ENCODE results near the gene MAN1A2. TPM values are rescaled to one million over a fixed set of nuclear protein-coding genes. Genes with fewer than 3 reads are reported as not detected.
"Not testable (repeated sequence)": the region's sequence is repeated elsewhere in the genome, so short reads cannot be mapped to it uniquely, and the experiment has no call there.

MAN1A2 gene
- polyA plus RNA-seq, 3 donors = 4.0 to 10.5 (median 7.2) TPM

GRCh38 chr1:117321680-117322609 is 45.3 kb upstream of the MAN1A2 start:
- WGBS (ENCODE audit: insufficient coverage) = 90% methylated on average over 2 of the region's 5 CpGs
- no peak overlapping the region for H3K4me3 Mint-ChIP-seq
- intact Hi-C loops (cut with micrococcal nuclease) = no loop called here

GRCh38 chr1:117324357-117324756 is 42.9 kb upstream of the MAN1A2 start:
- no peak for DNase-seq
- Histone ChIP-seq H3K9me3 (replicated peaks in 1 of 2; ENCODE audit: control insufficient read depth in 1 of 2, insufficient read depth in 1 of 2, low read length in 2 of 2) (no peaks in the 10 kb centered on the region), H3K4me1 (ENCODE audit: control insufficient read depth in 1 of 2, insufficient read depth in 2 of 2, low read length in 2 of 2) (no peaks in the 10 kb centered on the region), H3K27ac (ENCODE audit: low read depth in 1 of 2, low read length in 2 of 2) (no peak overlapping the region), H3K79me2 (ENCODE audit: insufficient read depth, low read length) (no peaks in the 10 kb centered on the region), H2AFZ (ENCODE audit: insufficient read depth, low read depth, low read length, poor library complexity, severe bottlenecking) (no peak overlapping the region), H3K4me3 (replicated peaks in 1 of 3; ENCODE audit: low read depth in 2 of 3, low read length in 3 of 3) (no peak overlapping the region), H3K36me3 (replicated peaks in 1 of 2; ENCODE audit: control insufficient read depth in 1 of 2, insufficient read depth in 2 of 2, low read length in 2 of 2) (no peaks in the 10 kb centered on the region), H3K27me3 (ENCODE audit: control insufficient read depth in 2 of 2, insufficient read depth in 2 of 2, low read length in 2 of 2) (no peaks in the 10 kb centered on the region), H4K20me1 (ENCODE audit: insufficient read depth, low read length) (no peaks in the 10 kb centered on the region), H3K9ac (ENCODE audit: insufficient read depth, low read length, poor library complexity, severe bottlenecking) (no peak overlapping the region), H3K4me2 (replicated peaks; ENCODE audit: extremely low read depth, low read length, poor library complexity, severe bottlenecking) (no peak overlapping the region)
- Mint-ChIP-seq H3K36me3 (no peaks in the 10 kb centered on the region), H3K27ac (no peak overlapping the region), H3K9me3 (no peaks in the 10 kb centered on the region), H3K4me1 (no peaks in the 10 kb centered on the region), H3K4me3 (no peak overlapping the region), H3K27me3 (ENCODE audit: low read depth in 3 of 3) (peaks cover 3 to 10% (median 9%) of the 10 kb centered on the region in 3 donors)
- no CpG with 5 or more reads among the region's 3 CpGs for WGBS (ENCODE audit: insufficient coverage)
- intact Hi-C loops (cut with micrococcal nuclease) = no loop called here
- no peak for TF ChIP-seq CTCF (IDR thresholded peaks at IDR 0.05)

More at GRCh38 chr1:117321680-117322609, 45.3 kb upstream of the MAN1A2 start:
- no peak for DNase-seq
- no peaks in the 10 kb centered on the region for H3K79me2 ChIP-seq (ENCODE audit: insufficient read depth, low read length)
- no peak overlapping the region for H3K4me2 ChIP-seq (replicated peaks; ENCODE audit: extremely low read depth, low read length, poor library complexity, severe bottlenecking)
- H4K20me1 ChIP-seq (ENCODE audit: insufficient read depth, low read length) = no peaks in the 10 kb centered on the region
- H3K36me3 Mint-ChIP-seq = no peaks in the 10 kb centered on the region
- no peaks in the 10 kb centered on the region for H3K9me3 ChIP-seq (replicated peaks in 1 of 2; ENCODE audit: control insufficient read depth in 1 of 2, insufficient read depth in 1 of 2, low read length in 2 of 2)
- H3K27me3 Mint-ChIP-seq (ENCODE audit: low read depth in 3 of 3) = peaks cover 0 to 9% (median 8%) of the 10 kb centered on the region in 3 donors
- H3K27me3 ChIP-seq (ENCODE audit: control insufficient read depth in 2 of 2, insufficient read depth in 2 of 2, low read length in 2 of 2) = no peaks in the 10 kb centered on the region
- H3K36me3 ChIP-seq (replicated peaks in 1 of 2; ENCODE audit: control insufficient read depth in 1 of 2, insufficient read depth in 2 of 2, low read length in 2 of 2) = no peaks in the 10 kb centered on the region
- no peaks in the 10 kb centered on the region for H3K4me1 Mint-ChIP-seq
- H3K9me3 Mint-ChIP-seq = peaks cover 0 to 2% (median 0%) of the 10 kb centered on the region in 7 donors
- no peak overlapping the region for H3K27ac Mint-ChIP-seq
- no peak for TF ChIP-seq CTCF (IDR thresholded peaks at IDR 0.05)
- no peak overlapping the region for H2AFZ ChIP-seq (ENCODE audit: insufficient read depth, low read depth, low read length, poor library complexity, severe bottlenecking)
- no peaks in the 10 kb centered on the region for H3K4me1 ChIP-seq (ENCODE audit: control insufficient read depth in 1 of 2, insufficient read depth in 2 of 2, low read length in 2 of 2)
- no peak overlapping the region for H3K27ac ChIP-seq (ENCODE audit: low read depth in 1 of 2, low read length in 2 of 2)
- H3K9ac ChIP-seq (ENCODE audit: insufficient read depth, low read length, poor library complexity, severe bottlenecking) = no peak overlapping the region
- H3K4me3 ChIP-seq (replicated peaks in 1 of 3; ENCODE audit: low read depth in 2 of 3, low read length in 3 of 3) = no peak overlapping the region

- H3K4me3 ChIP-seq (replicated peaks in 1 of 3; ENCODE audit: low read depth in 2 of 3, low read length in 3 of 3); H3K9me3 ChIP-seq (replicated peaks in 1 of 2; ENCODE audit: control insufficient read depth in 1 of 2, insufficient read depth in 1 of 2, low read length in 2 of 2); H3K4me3 Mint-ChIP-seq; H2AFZ ChIP-seq (ENCODE audit: insufficient read depth, low read depth, low read length, poor library complexity, severe bottlenecking); DNase-seq; H3K4me1 Mint-ChIP-seq; H3K27me3 ChIP-seq (ENCODE audit: control insufficient read depth in 2 of 2, insufficient read depth in 2 of 2, low read length in 2 of 2); H3K27ac ChIP-seq (ENCODE audit: low read depth in 1 of 2, low read length in 2 of 2); H3K36me3 ChIP-seq (replicated peaks in 1 of 2; ENCODE audit: control insufficient read depth in 1 of 2, insufficient read depth in 2 of 2, low read length in 2 of 2); intact Hi-C loops (cut with micrococcal nuclease); H3K27ac Mint-ChIP-seq; H3K79me2 ChIP-seq (ENCODE audit: insufficient read depth, low read length); H3K9ac ChIP-seq (ENCODE audit: insufficient read depth, low read length, poor library complexity, severe bottlenecking); H3K4me2 ChIP-seq (replicated peaks; ENCODE audit: extremely low read depth, low read length, poor library complexity, severe bottlenecking); H3K36me3 Mint-ChIP-seq; H3K9me3 Mint-ChIP-seq; H3K4me1 ChIP-seq (ENCODE audit: control insufficient read depth in 1 of 2, insufficient read depth in 2 of 2, low read length in 2 of 2); H4K20me1 ChIP-seq (ENCODE audit: insufficient read depth, low read length): not testable (repeated sequence)
- H3K27me3 Mint-ChIP-seq (ENCODE audit: low read depth in 3 of 3) = peaks cover 2 to 10% (median 3%) of the 10 kb centered on the region in 3 donors
- WGBS (ENCODE audit: insufficient coverage) = 100% methylated on average over 4 of the region's 6 CpGs
Measured at GRCh38 chr1:117326035-117326434, 41.2 kb upstream of the MAN1A2 start.
